ENCODE results near the gene ACYP1. TPM values are rescaled to one million over a fixed set of nuclear protein-coding genes. Genes with fewer than 3 reads are reported as not detected.

ACYP1 gene
- total and polyA plus RNA-seq, 9 of the 15 experiments (the other 6 are each of a cell fraction or from before 2014, with no cell fraction given) = 19.9 to 113 (median 52.3) TPM

DNA sequence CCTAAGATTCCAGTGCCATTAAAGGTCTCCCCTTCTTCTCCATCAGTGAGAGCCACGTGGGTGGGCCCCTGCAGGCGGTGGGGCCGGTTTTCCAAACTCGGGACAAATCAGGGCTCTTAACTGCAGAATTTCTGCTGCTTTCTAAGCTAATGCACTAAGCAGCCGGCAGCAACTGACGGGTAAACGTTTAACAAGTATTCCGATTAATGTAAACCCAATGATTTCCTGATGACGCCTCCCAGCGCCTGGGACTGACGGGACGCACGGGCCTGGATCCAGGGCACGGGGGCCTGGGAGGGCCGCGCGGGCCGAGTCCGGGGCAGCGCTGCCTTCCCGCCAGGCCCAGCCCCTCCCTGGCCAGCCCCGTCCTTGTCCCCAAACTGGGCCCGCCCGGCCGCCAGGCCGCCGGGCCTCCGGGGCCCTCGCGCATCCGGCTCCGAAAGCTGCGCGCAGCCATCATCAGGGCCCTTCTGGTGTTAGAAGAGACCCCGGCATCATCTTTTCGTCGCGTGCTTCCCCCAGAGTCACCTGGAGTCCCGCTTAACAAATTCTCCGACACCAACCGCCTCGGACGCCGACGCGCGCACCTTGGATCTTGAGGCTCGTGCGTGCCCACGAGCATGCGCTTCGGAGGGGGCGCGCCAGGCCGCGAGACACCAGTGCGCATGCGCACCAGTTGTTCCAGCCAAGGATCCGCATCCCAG lies 12.8 kb downstream of the ACYP1 start, which contains the start of gene MLH3 (continued):
- no peak for TF ChIP-seq SRSF1 (IDR thresholded peaks at IDR 0.05; ENCODE audit: low read depth, low read length)
- TF ChIP-seq FOXP1 (CRISPR knock-in tag; IDR thresholded peaks at IDR 0.05) = peak; percentile 36; the same call in 1 of the 2 replicates
- TF ChIP-seq, protein P1, sequence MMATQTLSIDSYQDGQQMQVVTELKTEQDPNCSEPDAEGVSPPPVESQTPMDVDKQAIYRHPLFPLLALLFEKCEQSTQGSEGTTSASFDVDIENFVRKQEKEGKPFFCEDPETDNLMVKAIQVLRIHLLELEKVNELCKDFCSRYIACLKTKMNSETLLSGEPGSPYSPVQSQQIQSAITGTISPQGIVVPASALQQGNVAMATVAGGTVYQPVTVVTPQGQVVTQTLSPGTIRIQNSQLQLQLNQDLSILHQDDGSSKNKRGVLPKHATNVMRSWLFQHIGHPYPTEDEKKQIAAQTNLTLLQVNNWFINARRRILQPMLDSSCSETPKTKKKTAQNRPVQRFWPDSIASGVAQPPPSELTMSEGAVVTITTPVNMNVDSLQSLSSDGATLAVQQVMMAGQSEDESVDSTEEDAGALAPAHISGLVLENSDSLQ (IDR thresholded peaks at IDR 0.05) = no peak
- TF ChIP-seq, protein P2, sequence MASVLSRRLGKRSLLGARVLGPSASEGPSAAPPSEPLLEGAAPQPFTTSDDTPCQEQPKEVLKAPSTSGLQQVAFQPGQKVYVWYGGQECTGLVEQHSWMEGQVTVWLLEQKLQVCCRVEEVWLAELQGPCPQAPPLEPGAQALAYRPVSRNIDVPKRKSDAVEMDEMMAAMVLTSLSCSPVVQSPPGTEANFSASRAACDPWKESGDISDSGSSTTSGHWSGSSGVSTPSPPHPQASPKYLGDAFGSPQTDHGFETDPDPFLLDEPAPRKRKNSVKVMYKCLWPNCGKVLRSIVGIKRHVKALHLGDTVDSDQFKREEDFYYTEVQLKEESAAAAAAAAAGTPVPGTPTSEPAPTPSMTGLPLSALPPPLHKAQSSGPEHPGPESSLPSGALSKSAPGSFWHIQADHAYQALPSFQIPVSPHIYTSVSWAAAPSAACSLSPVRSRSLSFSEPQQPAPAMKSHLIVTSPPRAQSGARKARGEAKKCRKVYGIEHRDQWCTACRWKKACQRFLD (CRISPR knock-in tag; IDR thresholded peaks at IDR 0.05) = 0 out of 2 replicates have a peak, but pooled peaks have one; percentile 67
- TF ChIP-seq ZBED1 (IDR thresholded peaks at IDR 0.05) = no peak
- TF ChIP-seq TAF1 (IDR thresholded peaks at IDR 0.05; ENCODE audit: control insufficient read depth, extremely low read depth, insufficient read depth, low read length, severe bottlenecking) = no peak
- TF ChIP-seq ZNF165 (CRISPR knock-in tag; IDR thresholded peaks at IDR 0.05; ENCODE audit: borderline replicate concordance) = no peak
- TF ChIP-seq HNRNPUL1 (IDR thresholded peaks at IDR 0.05; ENCODE audit: low read length) = no peak
- no peak for TF ChIP-seq ZNF253 (CRISPR knock-in tag; conservative IDR thresholded peaks at IDR 0.05)
- TF ChIP-seq, protein P3, sequence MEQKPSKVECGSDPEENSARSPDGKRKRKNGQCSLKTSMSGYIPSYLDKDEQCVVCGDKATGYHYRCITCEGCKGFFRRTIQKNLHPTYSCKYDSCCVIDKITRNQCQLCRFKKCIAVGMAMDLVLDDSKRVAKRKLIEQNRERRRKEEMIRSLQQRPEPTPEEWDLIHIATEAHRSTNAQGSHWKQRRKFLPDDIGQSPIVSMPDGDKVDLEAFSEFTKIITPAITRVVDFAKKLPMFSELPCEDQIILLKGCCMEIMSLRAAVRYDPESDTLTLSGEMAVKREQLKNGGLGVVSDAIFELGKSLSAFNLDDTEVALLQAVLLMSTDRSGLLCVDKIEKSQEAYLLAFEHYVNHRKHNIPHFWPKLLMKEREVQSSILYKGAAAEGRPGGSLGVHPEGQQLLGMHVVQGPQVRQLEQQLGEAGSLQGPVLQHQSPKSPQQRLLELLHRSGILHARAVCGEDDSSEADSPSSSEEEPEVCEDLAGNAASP (IDR thresholded peaks at IDR 0.05) = no peak
- TF ChIP-seq, protein P4, sequence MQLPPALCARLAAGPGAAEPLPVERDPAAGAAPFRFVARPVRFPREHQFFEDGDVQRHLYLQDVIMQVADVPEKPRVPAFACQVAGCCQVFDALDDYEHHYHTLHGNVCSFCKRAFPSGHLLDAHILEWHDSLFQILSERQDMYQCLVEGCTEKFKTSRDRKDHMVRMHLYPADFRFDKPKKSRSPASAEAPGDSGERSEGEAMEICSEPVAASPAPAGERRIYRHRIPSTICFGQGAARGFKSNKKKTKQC (CRISPR knock-in tag; IDR thresholded peaks at IDR 0.05) = 0 out of 2 replicates have a peak, but pooled peaks have one; percentile 32
- no peak for TF ChIP-seq MEF2A (IDR thresholded peaks at IDR 0.05; ENCODE audit: control insufficient read depth, low read depth, low read length)
- TF ChIP-seq ETV6 (IDR thresholded peaks at IDR 0.05; ENCODE audit: borderline replicate concordance in 1 of 2, low read depth in 2 of 2, low read length in 1 of 2) = no peak
- no peak for TF ChIP-seq ETV6 (CRISPR knock-in tag; IDR thresholded peaks at IDR 0.05; ENCODE audit: borderline replicate concordance)
- 0 out of 2 replicates have a peak, but pooled peaks have one; percentile 27 for TF ChIP-seq ZNF583 (CRISPR knock-in tag; IDR thresholded peaks at IDR 0.05)
